T-cell (primary cell): Measurements from ENCODE around the gene HMG20A. TPM values are rescaled to one million over a fixed set of nuclear protein-coding genes. Genes with fewer than 3 reads are reported as not detected.
A peak's percentile ranks its signal among the peaks of the same experiment; 100 is the strongest.

ENCODE experiments used
- ATAC-seq, 4 experiments: fragments of 200-7000 bp in 3 of 4; fragments of 150-1000 bp in 1 of 4; cut with Tn5 transposase; replicated peaks in 1 of 4; 1 replicate in 3 of 4; 2 replicates in 1 of 4; pipeline ENCODE4 v1.10.0; 2021; ENCODE audit warnings: moderate library complexity in 3 of 4, mild to moderate bottlenecking in 2 of 4, moderate number of reproducible peaks in 1 of 4
- CTCF ChIA-PET, 2 donors: fragments of 300-600 bp; sonication (Branson Sonifier 250); formaldehyde crosslinking; loops; one replicate each; lab custom pipeline; 2022; ENCODE audit warnings: antibody characterized with exemption in 2 of 2; lab: Charles Lee
- POLR2A ChIA-PET, 2 donors: fragments of 300-600 bp; sonication (Branson Sonifier 250); formaldehyde crosslinking; loops; one replicate each; lab custom pipeline; 2022; ENCODE audit warnings: antibody characterized with exemption in 2 of 2; lab: Charles Lee
- DNase-seq, 35 experiments: peaks; one replicate each; pipeline versions ENCODE4 v3.0.0 to v3.0.0-alpha.2; 2013 to 2023
- H3K27ac ChIP-seq: one replicate; pipeline ENCODE4 v1.5.1; 2013; ENCODE audit warnings: low read length
- H3K27me3 ChIP-seq, 2 experiments: replicated peaks in 1 of 2; 1 replicate in 1 of 2; 2 replicates in 1 of 2; pipeline versions ENCODE4 v1.6.1 to v1.7.0; 2013; ENCODE audit warnings: low read length in 1 of 2, mixed read lengths in 1 of 2; ENCODE audit not compliant: control insufficient read depth in 2 of 2, insufficient read depth in 2 of 2; ENCODE audit errors: extremely low read depth in 1 of 2
- H3K36me3 ChIP-seq, 2 donors: 1 replicate in 1 of 2; 2 replicates in 1 of 2; pipeline versions ENCODE4 v1.6.1 to v1.7.0; 2013; ENCODE audit warnings: low read length in 1 of 2; ENCODE audit not compliant: control insufficient read depth in 2 of 2, insufficient read depth in 1 of 2; ENCODE audit errors: extremely low read depth in 1 of 2
- H3K4me1 ChIP-seq, 2 experiments: 1 replicate in 1 of 2; 2 replicates in 1 of 2; pipeline versions ENCODE4 v1.6.1 to v1.7.0; 2013; ENCODE audit warnings: low read length in 2 of 2, mixed read lengths in 1 of 2; ENCODE audit not compliant: insufficient read depth in 2 of 2, control insufficient read depth in 1 of 2; ENCODE audit errors: extremely low read depth in 1 of 2
- H3K4me3 ChIP-seq, 2 donors: 1 replicate in 1 of 2; 2 replicates in 1 of 2; pipeline versions ENCODE4 v1.5.1 to v1.7.0; 2013; ENCODE audit warnings: mild to moderate bottlenecking in 2 of 2, low read length in 1 of 2, moderate library complexity in 1 of 2; ENCODE audit not compliant: control insufficient read depth in 1 of 2; ENCODE audit errors: extremely low read depth in 1 of 2
- H3K9me3 ChIP-seq: 2 replicates; pipeline ENCODE4 v1.7.0; 2013
- H3K27ac Mint-ChIP-seq, 2 donors: one replicate each; pipeline ENCODE4 v1.8.0; 2020 to 2021; ENCODE audit warnings: mild to moderate bottlenecking in 2 of 2, mixed read lengths in 2 of 2
- H3K27me3 Mint-ChIP-seq, 2 donors: one replicate each; pipeline ENCODE4 v1.8.0; 2021 to 2022; ENCODE audit warnings: mixed read lengths in 2 of 2
- H3K36me3 Mint-ChIP-seq: one replicate; pipeline ENCODE4 v1.8.0; 2021; ENCODE audit warnings: mixed read lengths
- H3K4me1 Mint-ChIP-seq, 3 donors: one replicate each; pipeline ENCODE4 v1.8.0; 2020 to 2022; ENCODE audit warnings: mixed read lengths in 3 of 3, mild to moderate bottlenecking in 1 of 3
- H3K4me3 Mint-ChIP-seq, 3 donors: one replicate each; pipeline ENCODE4 v1.8.0; 2020 to 2022; ENCODE audit warnings: mild to moderate bottlenecking in 3 of 3, mixed read lengths in 3 of 3, moderate library complexity in 3 of 3
- H3K9me3 Mint-ChIP-seq, 3 donors: one replicate each; pipeline ENCODE4 v1.8.0; 2020 to 2022; ENCODE audit warnings: mixed read lengths in 3 of 3
- WGBS: methylation state at CpG from one replicate; pipeline ENCODE4 v1.1.5; 2013; ENCODE audit warnings: missing lambda C conversion rate; ENCODE audit not compliant: insufficient coverage; 5-methylcytosine and 5-hydroxymethylcytosine counted together
- total RNA-seq, 35 experiments: library from RNA in 6 of 35; stranded (reverse) in 6 of 35; fragments of 120-200 nt in 1 of 35; gene quantifications; one replicate each; pipeline versions ENCODE4 v1.2.1 to v1.2.4 and lab custom pipeline; 2013 to 2026

The HMG20A gene
- total RNA-seq, 5 donors from 2014 or later (not counting 1 experiment from before 2014, with no cell fraction given): 34.2 to 48.3 (median 42.0) TPM

GRCh38 chr15:77455696-77456321 lies 35.1 kb downstream of the HMG20A start:
- Mint-ChIP-seq H3K9me3 (no peaks in the 10 kb centered on the region), H3K4me1 (peaks cover 40 to 47% (median 45%) of the 10 kb centered on the region in 3 donors), H3K36me3 (peaks cover 23% of the 10 kb centered on the region), H3K4me3 (peak overlapping the region in 1 of 3 donors; percentile 5), H3K27me3 (no peaks in the 10 kb centered on the region), H3K27ac (peak overlapping the region in 1 of 2 donors; percentile 12)
- no peaks in the 10 kb centered on the region for H3K27me3 ChIP-seq
- peaks cover 4 to 20% of the 10 kb centered on the region in 2 experiments for H3K4me1 ChIP-seq
- ChIA-PET CTCF (no interaction called here), POLR2A (no interaction called here)
- 100% methylated on average over 1 of the region's 3 CpGs for WGBS
- H3K9me3 ChIP-seq: no peaks in the 10 kb centered on the region
- H3K36me3 ChIP-seq: peaks cover 0 to 17% of the 10 kb centered on the region in 2 donors
- DNase-seq (no peak), ATAC-seq (no peak)
- no peak overlapping the region for H3K27ac ChIP-seq
- no peak overlapping the region for H3K4me3 ChIP-seq

- CTCF ChIA-PET: no interaction called here
- Mint-ChIP-seq H3K27ac (peak overlapping the region in 1 of 2 donors; percentile 24), H3K4me3 (peak overlapping the region in 1 of 3 donors; percentile 6)
These were observed 36.1 kb downstream of the HMG20A start for GRCh38 chr15:77456746-77457145.

GRCh38 chr15:77457191-77457904 lies 36.7 kb downstream of the HMG20A start:
- CTCF ChIA-PET: no interaction called here
- H3K27ac ChIP-seq: no peak overlapping the region
- H3K27me3 ChIP-seq: no peaks in the 10 kb centered on the region
- H3K27me3 Mint-ChIP-seq: no peaks in the 10 kb centered on the region
- ATAC-seq (peak; percentile 35 to 62 (median 44)), DNase-seq (peak in 1 of 35 experiments; percentile 4)
- H3K36me3 ChIP-seq: peaks cover 0 to 21% of the 10 kb centered on the region in 2 donors
- H3K9me3 Mint-ChIP-seq: no peaks in the 10 kb centered on the region
- H3K4me3 ChIP-seq: no peak overlapping the region
- H3K27ac Mint-ChIP-seq: peak overlapping the region; percentile 24 to 68
- peaks cover 40 to 45% (median 41%) of the 10 kb centered on the region in 3 donors for H3K4me1 Mint-ChIP-seq
- WGBS: 100% methylated on average over 2 of the region's 5 CpGs
- no peaks in the 10 kb centered on the region for H3K9me3 ChIP-seq
- peaks cover 23% of the 10 kb centered on the region for H3K36me3 Mint-ChIP-seq
- H3K4me3 Mint-ChIP-seq: peak overlapping the region in 1 of 3 donors; percentile 6
- H3K4me1 ChIP-seq: peaks cover 4 to 20% of the 10 kb centered on the region in 2 experiments
- POLR2A ChIA-PET: no interaction called here

More at GRCh38 chr15:77456746-77457145, 36.1 kb downstream of the HMG20A start:
- Mint-ChIP-seq H3K9me3 (no peaks in the 10 kb centered on the region), H3K4me1 (peaks cover 40 to 45% (median 44%) of the 10 kb centered on the region in 3 donors), H3K36me3 (peaks cover 23% of the 10 kb centered on the region), H3K27me3 (no peaks in the 10 kb centered on the region)
- DNase-seq: no peak
- Histone ChIP-seq H3K36me3 (peaks cover 0 to 21% of the 10 kb centered on the region in 2 donors), H3K27ac (no peak overlapping the region), H3K9me3 (no peaks in the 10 kb centered on the region), H3K4me3 (no peak overlapping the region), H3K4me1 (peaks cover 4 to 20% of the 10 kb centered on the region in 2 experiments), H3K27me3 (no peaks in the 10 kb centered on the region)
- no peak for ATAC-seq
- WGBS: no CpG with 5 or more reads among the region's 1 CpG
- POLR2A ChIA-PET: no interaction called here

DNA sequence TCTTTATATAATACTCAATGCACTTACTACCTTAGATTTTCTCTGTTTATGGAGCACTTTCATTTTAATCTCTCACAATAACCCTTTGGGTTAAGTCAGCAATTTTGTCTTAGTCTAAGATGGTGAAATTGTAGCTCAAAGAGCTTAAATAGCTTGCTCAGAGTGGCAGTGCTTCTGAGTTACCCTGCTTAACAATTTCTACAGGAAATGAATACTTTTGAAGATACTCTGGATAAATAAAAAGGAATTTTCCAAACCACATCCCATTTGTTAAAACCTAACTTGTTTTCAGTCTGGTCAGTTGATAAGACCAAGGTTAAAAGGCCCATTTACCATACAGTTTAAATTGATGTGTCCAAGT lies 37.2 kb downstream of the HMG20A start:
- H3K27me3 Mint-ChIP-seq: no peaks in the 10 kb centered on the region
- H3K4me1 ChIP-seq: peaks cover 4 to 20% of the 10 kb centered on the region in 2 experiments
- H3K4me3 ChIP-seq: no peak overlapping the region
- ChIA-PET CTCF (no interaction called here), POLR2A (interaction anchor here in 1 of 2 donors (0.6 kb wide), 1 partner anchor 69 kb away, joined by 3 read pairs; no protein-coding TSS in a partner anchor)
- peaks cover 40 to 45% (median 40%) of the 10 kb centered on the region in 3 donors for H3K4me1 Mint-ChIP-seq
- DNase-seq: no peak
- H3K4me3 Mint-ChIP-seq: peak overlapping the region in 1 of 3 donors; percentile 6
- peak overlapping the region; percentile 24 to 68 for H3K27ac Mint-ChIP-seq
- no peaks in the 10 kb centered on the region for H3K27me3 ChIP-seq
- H3K9me3 ChIP-seq: no peaks in the 10 kb centered on the region
- H3K36me3 Mint-ChIP-seq: peaks cover 23% of the 10 kb centered on the region
- H3K9me3 Mint-ChIP-seq: no peaks in the 10 kb centered on the region
- peak in 1 of 4 experiments; percentile 18 for ATAC-seq
- peaks cover 2 to 23% of the 10 kb centered on the region in 2 donors for H3K36me3 ChIP-seq
- no peak overlapping the region for H3K27ac ChIP-seq

DNA sequence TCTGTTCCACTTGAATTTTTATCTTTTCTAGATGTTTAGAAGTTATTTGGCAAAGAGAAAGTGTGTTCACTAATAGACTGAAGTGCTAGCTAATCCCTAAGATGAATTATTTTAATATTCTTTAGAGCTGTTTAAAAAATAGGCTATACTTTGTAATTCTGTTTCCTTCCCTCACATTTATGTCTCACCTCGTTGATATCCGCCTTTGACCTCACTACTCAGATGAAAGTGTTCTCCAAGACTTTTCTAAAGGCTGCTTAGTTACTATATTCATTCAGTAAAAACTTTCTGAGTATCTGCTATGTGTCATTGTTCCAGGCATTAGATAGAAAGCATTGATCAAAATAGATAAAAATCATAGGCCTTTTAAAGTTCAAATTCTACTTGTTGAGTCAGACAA lies 38.3 kb downstream of the HMG20A start:
- H3K36me3 Mint-ChIP-seq: peaks cover 23% of the 10 kb centered on the region
- H3K4me1 Mint-ChIP-seq: peaks cover 36 to 41% (median 38%) of the 10 kb centered on the region in 3 donors
- no peaks in the 10 kb centered on the region for H3K27me3 Mint-ChIP-seq
- Histone ChIP-seq H3K27me3 (no peaks in the 10 kb centered on the region), H3K36me3 (peaks cover 2 to 30% of the 10 kb centered on the region in 2 donors), H3K4me3 (no peak overlapping the region), H3K9me3 (no peaks in the 10 kb centered on the region), H3K4me1 (peaks cover 4 to 20% of the 10 kb centered on the region in 2 experiments), H3K27ac (no peak overlapping the region)
- H3K27ac Mint-ChIP-seq: no peak overlapping the region
- no peak overlapping the region for H3K4me3 Mint-ChIP-seq
- no peaks in the 10 kb centered on the region for H3K9me3 Mint-ChIP-seq
- CTCF ChIA-PET: interaction anchor here in 1 of 2 donors (0.6 kb wide), 1 partner anchor 481 kb away, joined by 6 read pairs; no protein-coding TSS in a partner anchor
- DNase-seq (no peak), ATAC-seq (no peak)
- WGBS: no CpG with 5 or more reads among the region's 2 CpGs
- POLR2A ChIA-PET: no interaction called here

- peaks cover 2 to 42% of the 10 kb centered on the region in 2 donors for H3K36me3 ChIP-seq
- peaks cover 4 to 16% of the 10 kb centered on the region in 2 experiments for H3K4me1 ChIP-seq
- H3K4me1 Mint-ChIP-seq: peaks cover 15 to 19% (median 15%) of the 10 kb centered on the region in 3 donors
- H3K4me3 ChIP-seq: no peak overlapping the region
- H3K9me3 ChIP-seq: no peaks in the 10 kb centered on the region
- H3K27me3 Mint-ChIP-seq: no peaks in the 10 kb centered on the region
- H3K9me3 Mint-ChIP-seq: no peaks in the 10 kb centered on the region
- H3K27ac ChIP-seq: no peak overlapping the region
- ATAC-seq: no peak
- H3K4me3 Mint-ChIP-seq: no peak overlapping the region
- DNase-seq: no peak
- CTCF ChIA-PET: no interaction called here
- H3K27ac Mint-ChIP-seq: no peak overlapping the region
- H3K27me3 ChIP-seq: no peaks in the 10 kb centered on the region
- POLR2A ChIA-PET: no interaction called here
- peaks cover 25% of the 10 kb centered on the region for H3K36me3 Mint-ChIP-seq
These were observed 40.8 kb downstream of the HMG20A start for GRCh38 chr15:77461486-77461885.
